GM23248 (cell line): ENCODE data around the gene SEPSECS.

Experiments used
- EZH2 ChIP-seq: fragments of 200-600 bp; sonication (generic); IDR thresholded peaks from 2 replicates; pipeline ENCODE4 v1.6.1; 2018; ENCODE audit warnings: antibody characterized with exemption, mild to moderate bottlenecking; ENCODE audit not compliant: insufficient read depth, poor library complexity, severe bottlenecking
- EZH2phosphoT487 ChIP-seq: fragments of 200-600 bp; sonication (generic); IDR thresholded peaks from 2 replicates; pipeline ENCODE4 v1.6.1; 2018; ENCODE audit warnings: antibody characterized with exemption, moderate library complexity, mild to moderate bottlenecking, low read depth; ENCODE audit not compliant: insufficient read depth

GRCh38 chr4:25157081-25157480 is 3.2 kb downstream of the SEPSECS start:
- TF ChIP-seq EZH2 (no peak), EZH2phosphoT487 (no peak)
